ENCODE measurements around the gene FKBP1A.
A peak's percentile ranks its signal among the peaks of the same experiment; 100 is the strongest.

FKBP1A gene

GRCh38 chr20:1383623-1384404 is 9.0 kb downstream of the FKBP1A start:
- no peak for DNase-seq

- no peak for DNase-seq
Observed at GRCh38 chr20:1382670-1383069, 10.2 kb downstream of the FKBP1A start.

DNA sequence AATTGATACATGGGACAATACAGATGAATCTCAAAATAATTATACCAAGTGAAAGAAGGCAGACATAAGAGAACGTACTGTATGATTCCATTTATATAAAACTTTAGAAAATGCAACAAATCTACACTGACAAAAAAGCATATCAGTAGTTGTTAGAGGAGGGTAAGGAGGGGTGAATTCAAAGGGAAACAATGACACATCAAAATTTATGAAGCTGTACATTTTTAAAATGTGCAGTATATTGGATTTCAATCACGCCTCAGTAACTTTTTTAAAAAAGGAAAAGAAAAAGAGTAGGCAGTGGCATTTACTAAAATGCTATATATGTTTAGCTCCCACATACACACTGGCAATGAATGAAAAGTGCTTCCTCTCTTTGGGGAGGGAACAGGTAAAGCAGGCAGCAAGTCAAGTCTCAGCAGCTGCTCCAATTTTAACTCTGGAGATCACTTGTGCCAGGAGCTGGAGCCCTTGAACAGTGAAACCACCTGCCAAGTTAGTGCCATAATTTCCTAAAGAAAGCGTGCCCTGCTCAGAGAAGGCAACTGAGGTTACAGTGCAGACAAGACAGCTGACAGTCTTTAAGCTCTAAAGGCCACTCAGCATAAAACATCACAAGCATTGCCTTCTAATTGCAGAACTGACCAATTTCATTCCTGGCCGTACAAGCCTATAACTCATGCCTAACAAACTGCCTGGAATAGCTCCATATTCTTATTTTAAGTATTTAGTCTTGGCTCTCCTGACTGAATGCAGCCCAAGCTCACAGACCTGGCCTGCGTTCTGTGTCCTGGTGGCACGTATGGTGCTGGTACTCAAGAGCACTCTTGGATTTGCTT is 10.9 kb downstream of the FKBP1A start:
- no peak for DNase-seq

DNA sequence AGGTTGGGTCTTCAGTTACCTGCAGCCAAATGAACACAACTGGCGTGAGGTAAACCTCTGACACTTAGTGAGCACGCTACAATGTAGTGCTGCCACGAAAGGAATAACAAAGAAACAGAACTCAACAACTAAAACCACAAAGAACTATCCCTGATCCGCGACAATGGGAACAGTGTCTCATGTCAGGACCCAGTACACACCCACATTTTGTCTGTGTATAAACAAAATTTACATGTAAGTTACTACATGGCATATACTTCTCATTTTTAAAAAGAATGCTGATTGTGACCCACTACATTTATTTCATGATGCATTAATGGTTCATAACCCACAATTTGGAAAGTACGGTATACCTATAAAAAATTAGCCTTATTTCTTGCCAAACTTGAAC is 14.1 kb downstream of the FKBP1A start:
- no peak for DNase-seq

- DNase-seq: peak; percentile 62
Observed at GRCh38 chr20:1377984-1378734, 14.7 kb downstream of the FKBP1A start.

GRCh38 chr20:1377341-1377871 is 15.4 kb downstream of the FKBP1A start:
- DNase-seq: peak; percentile 83

GRCh38 chr20:1376408-1377270 is 16.2 kb downstream of the FKBP1A start:
- no peak for DNase-seq

DNA sequence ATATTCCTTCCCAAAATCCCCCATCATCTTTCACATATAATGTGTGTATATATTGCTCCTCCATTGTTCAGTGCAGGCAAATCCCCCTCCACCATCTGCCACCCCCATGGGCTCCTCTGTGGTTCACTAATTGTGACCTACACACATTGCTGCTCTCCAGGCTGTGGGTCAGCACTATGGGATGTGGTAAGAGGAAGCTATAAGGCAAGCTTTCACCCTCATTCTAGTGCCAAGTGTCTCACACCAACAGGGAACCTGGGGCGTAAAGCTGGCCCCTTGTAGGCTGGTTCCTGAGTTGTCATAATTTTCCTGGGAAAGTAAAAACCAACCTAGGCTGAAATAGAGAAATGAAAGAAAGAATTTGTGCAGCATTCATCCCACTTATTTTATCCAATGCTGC is 16.8 kb downstream of the FKBP1A start:
- DNase-seq: no peak

GRCh38 chr20:1375515-1375914 is 17.3 kb downstream of the FKBP1A start:
- no peak for DNase-seq

DNA sequence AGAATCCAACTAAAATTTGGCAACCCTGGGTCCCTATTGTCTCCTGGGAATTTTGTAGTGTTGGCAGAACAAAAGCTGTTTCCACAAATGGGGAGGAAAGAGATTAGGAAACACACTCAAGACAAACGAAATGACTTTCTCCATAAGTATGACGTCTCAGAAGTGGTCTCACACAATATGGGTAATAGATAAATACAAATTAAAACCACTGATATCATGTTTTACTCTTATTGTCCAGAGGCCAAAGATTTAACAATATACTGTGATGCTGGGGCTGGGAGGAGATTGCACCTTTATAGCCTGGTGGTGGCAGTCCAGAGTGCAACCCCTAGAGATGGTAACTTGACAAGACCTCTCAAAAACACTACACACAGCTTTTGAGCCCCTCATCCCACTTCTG is 18.6 kb downstream of the FKBP1A start:
- no peak for DNase-seq

GRCh38 chr20:1373614-1374013 is 19.2 kb downstream of the FKBP1A start:
- DNase-seq: no peak

DNA sequence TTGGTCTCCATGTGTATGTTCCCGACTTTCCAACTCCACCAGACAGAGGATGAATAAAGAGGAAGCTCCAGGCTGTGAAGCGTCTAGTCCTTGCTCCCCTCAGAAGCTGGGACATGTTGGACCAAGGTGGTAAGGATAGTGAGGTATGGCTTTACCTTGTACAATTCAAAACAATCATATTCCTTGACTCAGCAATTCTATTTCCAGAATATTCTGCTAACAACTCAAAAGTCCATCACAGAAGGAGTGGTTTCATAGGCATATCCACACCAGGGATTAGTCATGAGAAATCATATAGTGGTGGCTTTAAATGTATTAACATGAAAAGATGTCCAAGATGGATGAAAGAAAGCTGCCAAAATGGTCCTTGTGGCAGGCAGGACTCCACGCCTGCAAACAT is 19.8 kb downstream of the FKBP1A start:
- no peak for DNase-seq

- no peak for DNase-seq
Observed at GRCh38 chr20:1371830-1372539, 20.9 kb downstream of the FKBP1A start.

- DNase-seq: no peak
Observed at GRCh38 chr20:1371202-1371782, 21.6 kb downstream of the FKBP1A start.

GRCh38 chr20:1370548-1371110 is 22.2 kb downstream of the FKBP1A start:
- no peak for DNase-seq

GRCh38 chr20:1369970-1370369 is 22.9 kb downstream of the FKBP1A start:
- no peak for DNase-seq

DNA sequence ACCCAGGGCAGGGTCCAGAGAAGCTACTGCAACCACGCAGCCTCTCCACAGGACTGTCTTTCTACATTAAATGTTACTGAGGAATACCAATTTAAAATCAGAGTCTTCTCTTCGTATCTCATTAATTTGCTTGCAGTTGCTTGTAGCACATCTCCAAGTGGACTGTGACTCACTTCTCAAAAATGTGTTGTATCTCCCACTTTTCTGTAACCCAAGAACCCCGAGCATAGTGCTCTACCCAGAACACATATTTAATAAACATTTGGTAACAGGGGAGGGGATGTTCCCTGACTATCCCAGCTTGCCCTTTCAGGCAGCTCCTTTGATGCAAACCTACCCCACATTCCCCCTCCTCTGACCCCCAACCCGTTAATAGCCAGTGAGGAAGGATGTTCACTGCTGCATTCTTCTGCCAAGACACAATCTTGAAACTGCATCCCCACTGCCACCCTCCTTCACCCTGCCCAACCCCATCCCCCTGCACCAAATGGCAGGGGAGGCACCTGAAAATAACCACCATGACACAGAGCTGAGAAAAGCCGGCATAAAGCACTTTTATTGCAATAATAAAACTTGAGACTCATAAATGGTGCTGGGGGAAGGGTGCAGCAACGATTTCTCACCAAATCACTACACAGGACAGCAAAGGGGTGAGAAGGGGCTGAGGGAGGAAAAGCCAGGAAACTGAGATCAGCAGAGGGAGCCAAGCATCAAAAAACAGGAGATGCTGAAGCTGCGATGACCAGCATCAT is 24.2 kb downstream of the FKBP1A start:
- no peak for DNase-seq

- DNase-seq: no peak
Observed at GRCh38 chr20:1367479-1367878, 25.4 kb downstream of the FKBP1A start.

DNA sequence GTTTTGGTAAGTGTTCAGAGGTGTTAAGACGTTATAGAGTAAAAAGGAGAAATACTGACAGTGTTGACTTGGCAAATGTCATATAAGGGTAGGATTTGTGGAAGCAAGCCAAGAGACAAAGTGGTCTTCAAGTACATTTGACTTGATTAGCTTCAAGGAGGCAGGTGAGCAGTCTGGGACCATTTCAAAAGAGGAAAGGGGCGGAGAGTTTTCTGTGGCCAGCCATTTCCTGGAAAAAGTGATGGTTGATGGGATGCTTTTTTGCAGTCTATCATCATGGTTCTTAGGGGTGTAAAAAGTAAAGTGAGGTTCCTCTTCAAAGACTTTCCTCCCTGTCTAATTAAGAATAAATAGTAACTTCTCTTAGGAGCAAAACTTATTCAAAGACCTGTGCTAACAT is 28.7 kb downstream of the FKBP1A start:
- peak; percentile 56 for DNase-seq

GRCh38 chr20:1363522-1363921 is 29.3 kb downstream of the FKBP1A start:
- no peak for DNase-seq

Data from activated CD4-positive, alpha-beta T cell treated with anti-CD3 and anti-CD28 coated beads, Interleukin-2, amount 50 U/mL, for 16 hours (primary cell).